PC-9 (cell line): ENCODE data around the gene NF1. TPM values are rescaled to one million over a fixed set of nuclear protein-coding genes. Genes with fewer than 3 reads are reported as not detected.
A peak's percentile ranks its signal among the peaks of the same experiment; 100 is the strongest.
"Not testable (repeated sequence)": the region's sequence is repeated elsewhere in the genome, so short reads cannot be mapped to it uniquely, and the experiment has no call there.

Experiments
- BruUV-seq: library from RNA; stranded (reverse); fragments of 400-500 nt; replicated peaks from 2 replicates; lab custom pipeline; 2021; lab: Mats Ljungman, UMichigan
- CTCF ChIA-PET: fragments of 300-600 bp; sonication (Branson Sonifier 250); formaldehyde crosslinking; loops from one replicate; lab custom pipeline; 2022; ENCODE audit warnings: antibody characterized with exemption; lab: Charles Lee
- POLR2A ChIA-PET: fragments of 300-600 bp; sonication (Branson Sonifier 250); formaldehyde crosslinking; loops from one replicate; lab custom pipeline; 2022; ENCODE audit warnings: antibody characterized with exemption; ENCODE audit not compliant: unreplicated experiment; lab: Charles Lee
- DNase-seq, 2 experiments: peaks; one replicate each; pipeline versions ENCODE4 v3.0.0 to v3.0.0-alpha.2; 2015 to 2022; ENCODE audit warnings: mixed read lengths in 1 of 2
- H2AFZ ChIP-seq: fragments of 200-600 bp; sonication (generic); 2 replicates; pipeline ENCODE4 v1.8.1; 2017; ENCODE audit warnings: antibody characterized with exemption
- H3F3A ChIP-seq: fragments of 200-600 bp; sonication (generic); 2 replicates; pipeline ENCODE4 v1.8.1; 2017; ENCODE audit warnings: antibody characterized with exemption, mild to moderate bottlenecking, low read depth; ENCODE audit not compliant: insufficient read depth
- H3K27ac ChIP-seq: fragments of 200-600 bp; sonication (generic); 2 replicates; pipeline ENCODE4 v1.6.1; 2016; ENCODE audit warnings: mixed run types
- H3K27me3 ChIP-seq: fragments of 200-600 bp; sonication (generic); 2 replicates; pipeline ENCODE4 v1.6.1; 2016; ENCODE audit warnings: low read depth, mixed run types; ENCODE audit not compliant: insufficient read depth
- H3K36me3 ChIP-seq: fragments of 200-600 bp; sonication (generic); 2 replicates; pipeline ENCODE4 v1.6.1; 2016; ENCODE audit warnings: low read depth, mixed run types
- H3K4me1 ChIP-seq: fragments of 200-600 bp; sonication (generic); replicated peaks from 2 replicates; pipeline ENCODE4 v1.6.1; 2016; ENCODE audit warnings: mixed run types; ENCODE audit not compliant: insufficient read depth
- H3K4me2 ChIP-seq: fragments of 200-600 bp; sonication (generic); 2 replicates; pipeline ENCODE4 v1.6.1; 2017; ENCODE audit warnings: mixed run types
- H3K4me3 ChIP-seq: fragments of 200-600 bp; sonication (generic); 2 replicates; pipeline ENCODE4 v1.6.1; 2016; ENCODE audit warnings: mixed run types
- H3K79me2 ChIP-seq: fragments of 200-600 bp; sonication (generic); 2 replicates; pipeline ENCODE4 v1.6.1; 2017; ENCODE audit warnings: low read depth, mixed run types
- H3K9me2 ChIP-seq: fragments of 200-600 bp; sonication (generic); 2 replicates; pipeline ENCODE4 v1.8.1; 2017; ENCODE audit warnings: mild to moderate bottlenecking; ENCODE audit not compliant: insufficient read depth
- H3K9me3 ChIP-seq: fragments of 200-600 bp; sonication (generic); 2 replicates; pipeline ENCODE4 v1.8.1; 2016; ENCODE audit warnings: low read depth; ENCODE audit not compliant: insufficient read depth
- H4K20me1 ChIP-seq: fragments of 200-600 bp; sonication (generic); 2 replicates; pipeline ENCODE4 v1.8.1; 2017; ENCODE audit not compliant: insufficient read depth
- EZH2 ChIP-seq: fragments of 200-600 bp; sonication (generic); IDR thresholded peaks from 2 replicates; pipeline ENCODE4 v1.8.0; 2017; ENCODE audit warnings: antibody characterized with exemption, low read depth
- intact Hi-C: fragments of 100-400 bp; cut with micrococcal nuclease; formaldehyde crosslinking; loops from one replicate; pipeline ENCODE4 v1.10.0; 2022; ENCODE audit not compliant: unreplicated experiment
- total RNA-seq: library from RNA; stranded (reverse); gene quantifications from 2 replicates; pipeline ENCODE4 v1.2.3, GENCODE V29; 2021
- TF ChIP-seq, protein P1 (sequence below): fragments of 200-600 bp; sonication (generic); conservative IDR thresholded peaks from 2 replicates; pipeline ENCODE4 v1.6.1; 2017; ENCODE audit warnings: mixed run types, antibody characterized with exemption, mild to moderate bottlenecking, moderate library complexity

Gene NF1
- total RNA-seq, 1 experiment from 2014 or later: 61.0 TPM

DNA sequence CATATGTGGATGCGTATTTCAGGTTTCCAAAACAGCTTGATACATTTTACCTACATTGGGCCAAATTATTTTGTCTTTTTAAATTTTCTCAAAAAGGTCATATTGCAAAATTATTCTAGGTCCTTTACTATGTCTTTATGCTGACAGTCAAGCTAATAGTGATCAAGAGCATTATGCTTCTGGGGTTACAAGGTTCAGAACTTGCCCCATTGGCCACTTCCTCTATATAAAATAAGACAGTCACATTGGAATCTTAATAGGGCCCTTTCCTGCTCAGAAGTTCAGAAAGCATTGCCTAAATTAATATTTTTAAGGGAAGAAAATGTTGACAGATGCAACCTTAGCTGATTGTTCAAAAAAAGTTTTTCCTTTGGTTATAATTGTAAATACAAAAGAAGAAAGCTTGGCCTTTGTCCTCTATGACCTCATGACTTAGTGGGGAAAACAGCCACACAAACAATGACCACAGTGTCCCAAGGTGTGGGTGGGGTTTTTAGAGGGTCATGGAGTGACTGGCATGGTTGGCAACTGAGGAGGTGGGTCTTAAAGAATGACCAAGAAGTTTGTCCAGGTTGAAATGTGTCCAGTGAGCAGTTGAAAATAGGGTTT is 284.9 kb downstream of the NF1 start:
- Histone ChIP-seq H3K4me2 (no peak overlapping the region), H3K4me3 (no peak overlapping the region), H3K9me2 (no peaks in the 10 kb centered on the region), H3K27me3 (no peaks in the 10 kb centered on the region), H3K27ac (no peak overlapping the region), H3K9me3 (no peaks in the 10 kb centered on the region), H4K20me1 (no peaks in the 10 kb centered on the region; the same call in 1 of the 2 replicates), H3K79me2 (no peaks in the 10 kb centered on the region), H3F3A (peaks cover 8% of the 10 kb centered on the region), H2AFZ (no peak overlapping the region), H3K36me3 (no peaks in the 10 kb centered on the region; the same call in none of the 2 replicates), H3K4me1 (no peaks in the 10 kb centered on the region)
- no peak for TF ChIP-seq EZH2
- TF ChIP-seq, protein P1, sequence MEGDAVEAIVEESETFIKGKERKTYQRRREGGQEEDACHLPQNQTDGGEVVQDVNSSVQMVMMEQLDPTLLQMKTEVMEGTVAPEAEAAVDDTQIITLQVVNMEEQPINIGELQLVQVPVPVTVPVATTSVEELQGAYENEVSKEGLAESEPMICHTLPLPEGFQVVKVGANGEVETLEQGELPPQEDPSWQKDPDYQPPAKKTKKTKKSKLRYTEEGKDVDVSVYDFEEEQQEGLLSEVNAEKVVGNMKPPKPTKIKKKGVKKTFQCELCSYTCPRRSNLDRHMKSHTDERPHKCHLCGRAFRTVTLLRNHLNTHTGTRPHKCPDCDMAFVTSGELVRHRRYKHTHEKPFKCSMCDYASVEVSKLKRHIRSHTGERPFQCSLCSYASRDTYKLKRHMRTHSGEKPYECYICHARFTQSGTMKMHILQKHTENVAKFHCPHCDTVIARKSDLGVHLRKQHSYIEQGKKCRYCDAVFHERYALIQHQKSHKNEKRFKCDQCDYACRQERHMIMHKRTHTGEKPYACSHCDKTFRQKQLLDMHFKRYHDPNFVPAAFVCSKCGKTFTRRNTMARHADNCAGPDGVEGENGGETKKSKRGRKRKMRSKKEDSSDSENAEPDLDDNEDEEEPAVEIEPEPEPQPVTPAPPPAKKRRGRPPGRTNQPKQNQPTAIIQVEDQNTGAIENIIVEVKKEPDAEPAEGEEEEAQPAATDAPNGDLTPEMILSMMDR: no peak
- DNase-seq: no peak
- POLR2A ChIA-PET: interaction anchor here (0.6 kb wide), 1 partner anchor 425 kb away, joined by 7 read pairs; no protein-coding TSS in a partner anchor
- intact Hi-C loops: no loop called here
- CTCF ChIA-PET: interaction anchor here (0.7 kb wide), 1 partner anchor 48 kb away, joined by 4 read pairs; no protein-coding TSS in a partner anchor
- no TSS peak for BruUV-seq

DNA sequence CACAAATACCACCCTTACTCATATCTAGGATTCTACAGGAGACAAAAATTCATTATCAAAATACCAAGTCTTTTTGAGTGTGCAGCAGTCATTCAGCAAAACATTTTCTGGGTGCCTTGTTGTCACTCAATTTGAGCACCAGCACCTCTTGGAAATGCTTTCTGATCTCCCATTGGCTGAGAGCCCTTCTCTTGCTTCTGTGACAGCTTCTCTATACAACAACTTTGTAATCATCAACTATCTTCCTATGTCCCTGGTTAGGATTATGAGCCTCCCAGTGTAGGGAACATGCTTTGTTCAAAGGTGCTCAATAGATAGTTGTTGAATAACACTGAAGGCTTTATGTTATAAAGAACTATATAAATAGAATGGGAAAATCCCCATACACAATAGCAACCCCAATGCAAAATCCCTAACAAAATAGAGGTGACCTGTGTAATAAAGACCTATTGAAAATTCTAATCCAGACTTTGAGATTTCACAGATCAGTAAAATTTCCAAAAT is 286.4 kb downstream of the NF1 start:
- no peak for DNase-seq
- no peaks in the 10 kb centered on the region for H3K9me3 ChIP-seq
- no peaks in the 10 kb centered on the region; the same call in 1 of the 2 replicates for H3K36me3 ChIP-seq
- H2AFZ ChIP-seq: no peak overlapping the region
- no peak overlapping the region for H3K4me2 ChIP-seq
- no peaks in the 10 kb centered on the region for H3K79me2 ChIP-seq
- H3K9me2 ChIP-seq: no peaks in the 10 kb centered on the region
- H3F3A ChIP-seq: peaks cover 8% of the 10 kb centered on the region
- no peaks in the 10 kb centered on the region for H3K27me3 ChIP-seq
- H3K27ac ChIP-seq: no peak overlapping the region
- ChIA-PET CTCF (no interaction called here), POLR2A (no interaction called here)
- H3K4me1 ChIP-seq: no peaks in the 10 kb centered on the region
- H4K20me1 ChIP-seq: no peaks in the 10 kb centered on the region; the same call in 1 of the 2 replicates
- no TSS peak for BruUV-seq
- TF ChIP-seq, protein P1: no peak
- TF ChIP-seq EZH2: no peak
- intact Hi-C loops: no loop called here
- H3K4me3 ChIP-seq: no peak overlapping the region

DNA sequence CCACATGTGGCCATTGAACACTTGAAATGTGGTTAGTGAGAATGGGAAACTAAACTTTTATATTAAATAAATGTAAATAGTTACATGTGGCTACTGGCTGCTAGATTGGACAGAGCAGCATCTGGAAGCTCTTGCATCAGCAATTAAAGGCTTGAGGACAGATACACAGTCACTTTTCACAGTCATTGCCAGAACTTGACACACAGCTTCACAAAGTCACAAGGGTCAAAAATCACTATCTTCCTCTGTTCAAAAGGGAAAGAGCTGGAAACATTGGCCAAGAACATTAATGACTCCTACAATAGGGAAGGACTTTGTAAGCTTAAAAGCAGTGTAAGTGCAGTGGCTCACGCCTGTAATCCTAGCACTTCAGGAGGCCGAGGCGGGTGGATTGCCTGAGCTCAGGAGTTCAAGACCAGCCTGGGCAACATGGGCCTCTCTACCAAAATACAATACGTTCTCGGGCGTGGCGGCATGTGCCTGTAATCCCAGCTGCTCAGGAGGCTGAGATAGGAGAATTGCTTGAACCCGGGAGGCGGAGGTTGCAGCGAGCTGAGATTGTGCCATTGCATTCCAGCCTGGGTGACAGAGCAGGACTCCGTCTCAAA is 288.0 kb downstream of the NF1 start:
- H3K9me2 ChIP-seq, H3K4me1 ChIP-seq, H4K20me1 ChIP-seq, H3K4me2 ChIP-seq, H3K27ac ChIP-seq, H3K36me3 ChIP-seq, H3K27me3 ChIP-seq, intact Hi-C loops, DNase-seq, H3K9me3 ChIP-seq, BruUV-seq, H2AFZ ChIP-seq, H3F3A ChIP-seq, H3K79me2 ChIP-seq, H3K4me3 ChIP-seq: not testable (repeated sequence)
- POLR2A ChIA-PET: interaction anchor here (0.6 kb wide), 3 partner anchors 182 to 1081 kb away, joined by 3 to 5 read pairs (median 4); no protein-coding TSS in a partner anchor
- CTCF ChIA-PET: interaction anchor here (0.6 kb wide), 1 partner anchor 897 kb away, joined by 8 read pairs; no protein-coding TSS in a partner anchor

DNA sequence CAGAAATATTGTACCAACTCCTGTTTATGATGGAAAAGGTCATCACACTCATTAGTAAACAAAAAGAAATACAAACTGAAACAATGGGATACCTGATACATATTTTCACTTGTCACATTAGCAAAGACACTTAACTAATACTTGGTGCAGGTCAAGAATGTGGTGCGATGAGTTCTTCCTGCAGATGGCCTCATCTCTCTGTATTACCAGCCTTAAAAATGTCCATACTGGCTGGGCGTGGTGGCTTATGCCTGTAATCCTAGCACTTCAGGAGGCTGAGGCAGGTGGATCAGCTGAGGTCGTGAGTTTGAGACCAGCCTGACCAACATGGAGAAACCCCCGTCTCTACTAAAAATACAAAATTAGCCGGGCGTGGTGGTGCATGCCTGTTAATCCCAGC is 288.7 kb downstream of the NF1 start:
- H3K9me2 ChIP-seq, H3K27ac ChIP-seq, H3K4me2 ChIP-seq, H3K79me2 ChIP-seq, H2AFZ ChIP-seq, H3K4me3 ChIP-seq, H3K36me3 ChIP-seq, H3K4me1 ChIP-seq, H3K9me3 ChIP-seq, H4K20me1 ChIP-seq, H3K27me3 ChIP-seq, H3F3A ChIP-seq, intact Hi-C loops, BruUV-seq: not testable (repeated sequence)
- DNase-seq: peak; percentile 17 to 49
- ChIA-PET POLR2A (interaction anchor here (0.6 kb wide), 1 partner anchor 849 kb away, joined by 4 read pairs; no protein-coding TSS in a partner anchor), CTCF (interaction anchor here (0.6 kb wide), 1 partner anchor 897 kb away, joined by 8 read pairs; no protein-coding TSS in a partner anchor)
